ENCODE measurements around the gene MED9. TPM values are rescaled to one million over a fixed set of nuclear protein-coding genes. Genes with fewer than 3 reads are reported as not detected.

Gene MED9
- total RNA-seq, 2 experiments from 2014 or later: 14.9 to 15.0 TPM

DNA sequence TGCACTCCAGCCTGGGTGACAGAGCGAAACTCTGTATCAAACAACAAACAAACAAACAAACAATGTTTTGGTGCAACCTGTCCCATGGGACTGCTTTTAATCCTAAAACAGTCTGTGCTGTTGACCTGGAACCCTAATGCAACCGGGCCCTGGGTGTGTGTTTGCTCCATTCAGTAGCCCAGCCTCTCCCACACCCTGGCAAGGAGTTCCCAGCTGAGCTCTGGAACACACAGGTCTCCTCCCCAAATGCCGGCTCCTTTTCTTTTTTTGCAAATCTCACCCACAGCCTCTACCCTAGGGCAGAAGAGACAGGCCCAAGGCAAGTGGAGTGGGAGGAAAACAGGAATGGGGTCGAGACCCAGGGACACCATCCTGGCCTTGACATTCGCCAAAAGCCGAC is 49.2 kb downstream of the MED9 start:
- H3K4me1 Mint-ChIP-seq (ENCODE audit: low read depth): no peaks in the 10 kb centered on the region
- H3K27me3 Mint-ChIP-seq (ENCODE audit: low read depth): no peaks in the 10 kb centered on the region
- no peak overlapping the region for H3K27ac Mint-ChIP-seq
- no peak for DNase-seq
- ChIA-PET POLR2A (no interaction called here), CTCF (no interaction called here)
- H3K9me3 Mint-ChIP-seq (ENCODE audit: insufficient read depth): no peaks in the 10 kb centered on the region
- ATAC-seq: no peak
- no peak overlapping the region for H3K4me3 Mint-ChIP-seq
- H3K36me3 Mint-ChIP-seq (ENCODE audit: low read depth): no peaks in the 10 kb centered on the region

DNA sequence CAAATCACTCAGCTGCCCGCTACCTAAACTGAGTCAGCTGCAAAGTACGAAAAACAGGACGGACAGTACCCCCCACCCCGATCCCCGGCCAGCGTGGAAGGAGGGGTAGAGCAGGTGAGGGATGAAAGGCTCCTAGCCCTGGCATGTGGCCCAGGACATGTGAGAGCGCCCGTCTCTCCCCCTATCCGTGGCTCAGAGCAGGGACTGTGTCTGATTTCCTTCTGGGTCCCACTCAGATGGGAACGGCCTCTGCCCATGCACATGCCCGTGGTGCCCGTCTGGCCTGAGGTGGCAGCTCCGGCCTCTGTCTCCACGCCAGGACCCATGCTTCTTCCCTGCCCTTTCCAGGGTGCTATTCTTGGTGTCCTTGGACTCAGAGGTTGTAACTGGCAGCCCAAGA is 49.6 kb downstream of the MED9 start:
- H3K36me3 Mint-ChIP-seq (ENCODE audit: low read depth): no peaks in the 10 kb centered on the region
- POLR2A ChIA-PET: no interaction called here
- no peaks in the 10 kb centered on the region for H3K4me1 Mint-ChIP-seq (ENCODE audit: low read depth)

DNA sequence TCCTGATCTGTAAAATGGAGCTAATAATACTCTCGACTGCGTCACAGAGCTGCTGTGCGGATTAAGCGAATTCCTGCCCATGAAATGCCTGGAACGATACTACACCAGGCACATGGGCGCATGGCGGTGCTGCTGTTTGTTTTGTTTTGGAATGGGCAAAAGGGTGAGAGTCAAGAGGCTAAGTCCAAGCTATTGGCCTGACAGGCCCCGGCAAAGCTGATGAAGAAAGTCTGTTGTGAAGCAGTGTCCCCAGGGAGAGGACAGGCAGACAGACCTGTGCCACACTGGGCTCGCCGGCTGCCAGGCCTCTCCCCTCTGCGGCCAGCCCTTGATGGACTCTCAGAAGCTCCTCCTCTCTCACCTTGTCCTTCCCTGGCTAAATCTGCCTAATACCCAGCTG is 50.7 kb downstream of the MED9 start:
- H3K9me3 Mint-ChIP-seq (ENCODE audit: insufficient read depth): no peaks in the 10 kb centered on the region
- H3K4me1 Mint-ChIP-seq (ENCODE audit: low read depth): no peaks in the 10 kb centered on the region
- no peak overlapping the region for H3K4me3 Mint-ChIP-seq
- H3K36me3 Mint-ChIP-seq (ENCODE audit: low read depth): no peaks in the 10 kb centered on the region
- no peak for ATAC-seq
- ChIA-PET POLR2A (no interaction called here), CTCF (no interaction called here)
- no peaks in the 10 kb centered on the region for H3K27me3 Mint-ChIP-seq (ENCODE audit: low read depth)
- no peak for DNase-seq
- no peak overlapping the region for H3K27ac Mint-ChIP-seq

More for the DNA sequence above, 49.6 kb downstream of the MED9 start:
- CTCF ChIA-PET: no interaction called here
- Mint-ChIP-seq H3K27ac (no peak overlapping the region), H3K27me3 (ENCODE audit: low read depth) (no peaks in the 10 kb centered on the region), H3K4me3 (no peak overlapping the region), H3K9me3 (ENCODE audit: insufficient read depth) (no peaks in the 10 kb centered on the region)
- ATAC-seq (no peak), DNase-seq (no peak)

DNA sequence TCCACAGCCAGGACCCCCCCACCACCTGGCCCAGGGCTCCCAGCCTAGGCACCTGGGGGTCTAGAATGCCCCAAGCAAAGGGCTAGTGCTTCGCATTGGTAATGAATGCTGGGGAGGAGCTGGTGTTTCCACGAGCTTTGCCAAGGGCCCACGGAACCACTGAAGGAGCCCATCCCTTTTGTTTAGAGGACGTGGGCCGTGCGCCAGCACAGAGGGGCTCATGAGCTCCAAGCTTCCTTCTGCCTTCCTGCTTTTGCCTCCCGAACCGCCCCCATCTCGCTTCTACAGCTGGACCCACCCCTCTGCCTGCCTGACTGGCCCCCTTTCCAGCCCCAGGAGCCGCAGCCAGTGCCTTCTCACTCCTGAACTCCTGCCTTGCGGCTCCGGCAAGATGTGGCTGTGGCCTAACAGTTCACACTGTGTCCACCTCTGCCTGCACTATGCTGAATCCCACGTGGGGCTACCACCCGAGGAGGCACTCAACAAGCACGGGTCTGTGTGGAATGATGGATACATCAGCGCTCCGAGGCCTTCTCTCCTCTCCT is 51.2 kb downstream of the MED9 start:
- Mint-ChIP-seq H3K27me3 (ENCODE audit: low read depth) (no peaks in the 10 kb centered on the region), H3K36me3 (ENCODE audit: low read depth) (no peaks in the 10 kb centered on the region), H3K9me3 (ENCODE audit: insufficient read depth) (no peaks in the 10 kb centered on the region), H3K27ac (no peak overlapping the region), H3K4me3 (no peak overlapping the region), H3K4me1 (ENCODE audit: low read depth) (no peaks in the 10 kb centered on the region)
- DNase-seq: no peak
- CTCF ChIA-PET: interaction anchor here (1.4 kb wide), 1 partner anchor 31 kb away, joined by 3 read pairs; no protein-coding TSS in a partner anchor
- ATAC-seq: no peak
- POLR2A ChIA-PET: no interaction called here

DNA sequence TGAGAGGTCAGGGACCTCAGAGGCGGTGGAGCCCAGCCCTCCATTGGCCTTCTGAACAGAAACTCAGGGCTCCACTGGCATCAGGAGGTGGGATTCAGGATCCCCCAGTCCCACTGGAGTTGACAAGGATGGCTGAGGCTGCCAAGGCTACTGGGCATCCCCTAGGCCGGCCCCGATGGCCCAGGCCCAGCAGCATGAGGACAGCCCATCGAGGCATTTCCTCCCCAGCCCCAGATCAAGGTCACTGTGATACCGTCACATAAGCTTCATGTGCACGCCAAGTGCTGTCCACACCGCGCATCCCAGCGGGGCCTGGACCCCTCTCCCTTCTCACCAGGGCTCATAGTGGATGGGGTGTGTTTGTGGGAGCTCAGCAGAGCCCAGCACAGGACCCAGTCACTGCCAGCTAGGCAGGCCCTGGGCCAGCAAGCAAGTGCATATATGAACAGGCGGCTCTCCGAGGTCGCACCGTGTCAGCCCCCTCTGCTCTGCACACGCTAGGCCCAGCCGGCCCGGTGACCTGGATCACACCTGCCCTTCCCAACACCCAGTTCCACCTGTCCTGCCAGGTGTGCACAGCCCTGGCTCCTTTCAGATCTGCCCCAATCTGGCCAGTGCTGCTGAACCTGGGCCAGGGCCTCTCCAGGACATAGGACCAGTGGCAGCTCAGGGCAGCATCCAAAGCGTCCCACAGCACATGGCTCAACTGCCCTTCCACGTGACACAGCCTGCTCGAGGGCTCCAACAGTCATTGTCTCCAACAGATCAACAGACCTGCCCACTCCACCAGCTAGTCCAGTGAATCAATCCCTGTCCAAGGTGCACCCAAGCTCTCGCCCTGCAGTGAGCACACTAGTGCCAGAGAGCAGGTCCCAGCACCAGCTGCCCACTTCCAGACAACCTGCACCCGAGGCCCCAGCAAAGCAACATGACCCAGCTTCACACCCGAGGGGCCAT is 52.2 kb downstream of the MED9 start:
- Mint-ChIP-seq H3K27me3 (ENCODE audit: low read depth) (no peaks in the 10 kb centered on the region), H3K4me1 (ENCODE audit: low read depth) (no peaks in the 10 kb centered on the region), H3K4me3 (no peak overlapping the region), H3K9me3 (ENCODE audit: insufficient read depth) (no peaks in the 10 kb centered on the region), H3K27ac (no peak overlapping the region), H3K36me3 (ENCODE audit: low read depth) (no peaks in the 10 kb centered on the region)
- ChIA-PET POLR2A (no interaction called here), CTCF (interaction anchor here (1.4 kb wide), 1 partner anchor 32 kb away, joined by 3 read pairs; no protein-coding TSS in a partner anchor)
- DNase-seq: no peak
- no peak for ATAC-seq

DNA sequence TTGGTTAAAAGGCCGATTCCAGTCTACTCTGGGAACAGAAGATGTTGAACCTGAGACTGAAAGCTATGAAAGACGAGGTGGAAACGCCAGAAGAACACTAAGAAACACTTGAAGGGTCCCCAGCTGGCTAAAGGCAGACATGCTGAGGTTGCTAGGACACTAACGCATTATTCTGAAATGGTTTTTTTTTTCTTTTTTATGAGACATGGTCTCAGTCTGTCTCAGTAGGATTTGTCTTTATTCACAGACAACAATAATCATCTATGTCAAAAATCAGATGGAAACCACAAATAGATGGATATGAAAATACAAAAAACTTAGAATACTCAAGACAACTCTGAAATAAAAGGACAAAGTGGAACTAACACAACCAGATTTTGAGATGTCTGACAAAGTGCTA is 54.4 kb downstream of the MED9 start:
- Mint-ChIP-seq H3K4me1 (ENCODE audit: low read depth) (no peaks in the 10 kb centered on the region), H3K27ac (no peak overlapping the region), H3K9me3 (ENCODE audit: insufficient read depth) (no peaks in the 10 kb centered on the region), H3K4me3 (no peak overlapping the region), H3K36me3 (ENCODE audit: low read depth) (no peaks in the 10 kb centered on the region), H3K27me3 (ENCODE audit: low read depth) (no peaks in the 10 kb centered on the region)
- ATAC-seq: no peak
- ChIA-PET POLR2A (no interaction called here), CTCF (interaction anchor here (0.7 kb wide), 1 partner anchor 156 kb away, joined by 5 read pairs; no protein-coding TSS in a partner anchor)
- no peak for DNase-seq

DNA sequence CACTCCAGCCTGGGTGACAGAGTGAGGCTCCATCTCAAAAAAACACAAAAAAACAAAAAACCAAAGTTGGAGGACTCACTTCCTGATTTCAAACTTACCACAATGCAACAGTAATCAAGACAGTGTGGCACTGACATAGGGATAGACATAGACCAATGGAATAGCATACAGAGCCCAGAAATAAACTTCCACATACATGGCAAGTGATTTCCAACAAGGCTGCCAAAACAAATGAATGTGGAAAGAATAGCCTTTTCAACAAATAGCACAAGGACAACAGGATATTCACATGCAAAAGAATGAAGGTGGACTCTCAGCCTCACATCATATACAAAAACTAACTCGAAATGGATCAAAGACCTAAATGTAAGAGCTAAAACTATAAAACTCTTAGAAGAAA is 56.2 kb downstream of the MED9 start:
- ChIA-PET CTCF (no interaction called here), POLR2A (no interaction called here)
- Mint-ChIP-seq H3K36me3 (ENCODE audit: low read depth) (no peaks in the 10 kb centered on the region), H3K27ac (no peak overlapping the region), H3K4me1 (ENCODE audit: low read depth) (no peaks in the 10 kb centered on the region), H3K9me3 (ENCODE audit: insufficient read depth) (no peaks in the 10 kb centered on the region), H3K27me3 (ENCODE audit: low read depth) (no peaks in the 10 kb centered on the region), H3K4me3 (no peak overlapping the region)
- DNase-seq (no peak), ATAC-seq (no peak)

DNA sequence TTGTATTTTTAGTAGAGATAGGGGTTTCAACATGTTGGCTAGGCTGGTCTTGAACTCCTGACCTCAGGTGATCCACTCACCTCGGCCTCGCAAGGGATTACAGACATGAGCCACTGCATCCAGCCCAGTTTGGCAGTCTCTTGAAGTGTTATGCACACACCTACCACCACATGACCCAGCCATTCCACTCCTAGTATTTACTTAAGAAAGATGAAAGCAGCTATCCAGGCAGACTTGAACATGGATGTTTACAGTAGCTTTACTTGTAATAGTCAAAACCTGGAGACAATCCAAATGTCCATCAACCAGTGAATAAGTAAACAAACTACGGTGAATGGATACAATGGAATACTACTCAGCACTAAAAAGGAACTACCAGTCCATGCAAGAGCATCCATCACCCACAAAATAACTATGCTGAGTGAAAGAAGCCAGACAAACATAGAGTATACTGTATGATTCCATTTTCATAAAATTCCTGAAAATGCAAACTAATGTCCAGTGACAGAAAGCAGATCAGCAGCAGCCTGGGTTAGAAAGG is 57.2 kb downstream of the MED9 start:
- ATAC-seq: no peak
- H3K4me3 Mint-ChIP-seq: no peak overlapping the region
- H3K9me3 Mint-ChIP-seq (ENCODE audit: insufficient read depth): no peaks in the 10 kb centered on the region

DNA sequence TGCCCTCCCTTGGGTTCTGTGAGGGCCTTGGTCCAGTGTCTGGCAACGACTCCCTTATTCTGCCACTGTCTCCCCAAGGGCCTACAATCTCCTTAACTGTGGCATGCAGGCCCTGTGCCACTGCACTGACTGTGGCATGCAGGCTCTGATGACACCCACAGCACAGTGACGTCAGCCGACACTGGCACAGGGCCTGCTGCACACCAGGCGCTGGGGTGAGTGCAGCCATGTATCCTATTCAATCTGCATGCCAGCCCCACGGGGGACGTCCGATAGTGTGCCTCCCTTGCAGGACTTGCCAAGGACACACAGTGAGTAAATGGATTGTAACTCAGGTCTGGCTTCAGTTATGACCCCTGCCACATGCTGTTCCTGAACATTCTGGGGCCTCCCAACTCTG is 59.2 kb downstream of the MED9 start:
- Mint-ChIP-seq H3K4me3 (no peak overlapping the region), H3K4me1 (ENCODE audit: low read depth) (no peaks in the 10 kb centered on the region), H3K9me3 (ENCODE audit: insufficient read depth) (no peaks in the 10 kb centered on the region), H3K36me3 (ENCODE audit: low read depth) (no peaks in the 10 kb centered on the region), H3K27ac (no peak overlapping the region), H3K27me3 (ENCODE audit: low read depth) (no peaks in the 10 kb centered on the region)
- ChIA-PET CTCF (no interaction called here), POLR2A (no interaction called here)
- ATAC-seq (no peak), DNase-seq (no peak)

More for the DNA sequence above, 57.2 kb downstream of the MED9 start:
- ChIA-PET POLR2A (no interaction called here), CTCF (no interaction called here)
- Mint-ChIP-seq H3K36me3 (ENCODE audit: low read depth) (no peaks in the 10 kb centered on the region), H3K4me1 (ENCODE audit: low read depth) (no peaks in the 10 kb centered on the region), H3K27ac (no peak overlapping the region), H3K27me3 (ENCODE audit: low read depth) (no peaks in the 10 kb centered on the region)
- no peak for DNase-seq

DNA sequence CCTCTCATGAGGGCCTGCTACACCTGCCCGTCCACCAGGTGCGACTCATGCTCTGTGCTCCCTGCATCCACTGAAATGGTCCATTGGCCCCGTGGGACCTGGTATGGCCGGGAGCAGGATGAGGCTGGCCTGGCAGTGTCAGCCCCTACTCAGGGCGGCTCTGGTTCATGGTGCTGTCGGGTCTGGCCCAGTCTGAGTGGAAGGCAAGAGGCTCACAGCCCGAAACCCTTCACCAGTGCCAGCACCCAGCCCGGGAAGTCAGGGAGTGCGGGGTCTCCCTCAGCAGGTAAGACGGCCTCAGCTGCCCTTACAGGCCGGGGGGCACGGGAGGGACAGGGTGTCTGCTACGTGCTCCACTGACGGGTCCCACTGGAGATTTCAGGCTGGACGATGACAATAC is 59.9 kb downstream of the MED9 start:
- POLR2A ChIA-PET: no interaction called here
- H3K9me3 Mint-ChIP-seq (ENCODE audit: insufficient read depth): no peaks in the 10 kb centered on the region

DNA sequence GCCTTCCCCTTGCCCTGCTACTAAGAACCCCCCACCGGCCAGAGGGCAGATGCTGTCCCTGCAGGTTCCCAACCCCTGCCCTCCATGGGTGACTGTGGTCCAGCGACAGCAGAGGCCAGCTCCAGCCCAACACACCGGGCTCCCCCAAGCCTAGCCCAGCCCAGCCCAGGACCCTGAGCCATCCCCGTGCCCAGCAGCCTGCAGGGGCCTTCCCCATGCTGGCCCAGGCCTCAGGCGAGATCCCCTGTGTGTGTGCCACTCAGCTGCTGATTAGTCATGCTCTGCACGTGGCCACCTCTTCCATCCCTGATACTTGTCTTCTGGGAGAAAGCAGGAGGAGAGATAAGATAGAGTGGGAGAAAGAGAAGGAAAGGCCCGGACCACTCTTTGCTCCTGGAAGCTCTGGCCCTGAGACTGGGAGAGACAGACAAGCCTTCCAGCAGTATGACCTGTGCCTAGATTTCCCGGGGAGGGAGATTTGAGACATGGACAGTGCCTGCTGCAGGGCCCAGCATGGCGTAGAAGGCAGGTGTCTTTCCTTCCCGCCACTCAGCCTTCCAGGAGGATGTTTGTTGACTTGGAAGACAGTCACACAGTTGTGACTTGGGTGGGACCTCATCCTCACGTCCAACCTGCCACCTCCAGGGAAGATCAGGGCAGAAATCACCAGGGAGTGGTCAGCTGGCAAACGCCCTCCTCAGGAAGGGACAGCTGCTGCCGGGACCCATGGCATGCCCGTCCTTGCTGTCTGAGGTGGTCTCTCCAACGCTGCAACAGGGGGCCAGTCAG is 60.7 kb downstream of the MED9 start:
- Mint-ChIP-seq H3K4me1 (ENCODE audit: low read depth) (no peaks in the 10 kb centered on the region), H3K4me3 (no peak overlapping the region), H3K9me3 (ENCODE audit: insufficient read depth) (no peaks in the 10 kb centered on the region), H3K27ac (no peak overlapping the region), H3K27me3 (ENCODE audit: low read depth) (no peaks in the 10 kb centered on the region), H3K36me3 (ENCODE audit: low read depth) (no peaks in the 10 kb centered on the region)
- ATAC-seq: no peak
- CTCF ChIA-PET: interaction anchor here (1.1 kb wide), 1 partner anchor 182 kb away, joined by 3 read pairs; no protein-coding TSS in a partner anchor
- POLR2A ChIA-PET: no interaction called here
- no peak for DNase-seq

More for the DNA sequence above, 59.9 kb downstream of the MED9 start:
- DNase-seq (no peak), ATAC-seq (no peak)
- Mint-ChIP-seq H3K27ac (no peak overlapping the region), H3K36me3 (ENCODE audit: low read depth) (no peaks in the 10 kb centered on the region), H3K4me3 (no peak overlapping the region), H3K4me1 (ENCODE audit: low read depth) (no peaks in the 10 kb centered on the region), H3K27me3 (ENCODE audit: low read depth) (no peaks in the 10 kb centered on the region)
- CTCF ChIA-PET: no interaction called here
